ENCODE results near the gene UNC5A.
A peak's percentile ranks its signal among the peaks of the same experiment; 100 is the strongest.
"Not testable (repeated sequence)": the region's sequence is repeated elsewhere in the genome, so short reads cannot be mapped to it uniquely, and the experiment has no call there.

Gene UNC5A

DNA sequence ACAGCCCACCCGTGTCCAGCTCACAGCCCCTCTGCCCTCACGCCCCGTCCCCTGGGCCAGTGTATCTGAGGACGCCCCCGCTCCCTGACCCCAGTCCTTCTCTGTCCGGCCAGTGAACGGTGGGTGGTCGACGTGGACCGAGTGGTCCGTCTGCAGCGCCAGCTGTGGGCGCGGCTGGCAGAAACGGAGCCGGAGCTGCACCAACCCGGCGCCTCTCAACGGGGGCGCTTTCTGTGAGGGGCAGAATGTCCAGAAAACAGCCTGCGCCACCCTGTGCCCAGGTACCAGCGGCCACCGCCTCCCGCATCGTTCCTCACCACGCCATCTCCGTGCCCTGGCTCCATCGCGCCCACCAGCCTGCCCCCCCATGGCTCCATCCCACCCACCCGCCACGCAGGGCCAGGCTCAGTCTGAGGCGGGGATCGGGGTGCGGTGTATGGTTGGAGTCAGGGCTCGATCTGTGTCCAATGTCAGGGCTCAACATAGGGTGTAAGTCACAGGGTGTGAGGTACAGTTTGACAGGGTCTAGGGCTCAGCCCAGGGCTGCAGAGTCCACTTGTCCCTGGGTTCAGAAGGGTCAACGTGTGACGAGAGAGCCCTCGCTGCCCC is 59.2 kb downstream of the UNC5A start:
- H3K4me3 ChIP-seq (ENCODE audit: low read length), result no peak overlapping the region
- DNase-seq (ENCODE audit: low read depth), result no peak
- TF ChIP-seq, protein P1, sequence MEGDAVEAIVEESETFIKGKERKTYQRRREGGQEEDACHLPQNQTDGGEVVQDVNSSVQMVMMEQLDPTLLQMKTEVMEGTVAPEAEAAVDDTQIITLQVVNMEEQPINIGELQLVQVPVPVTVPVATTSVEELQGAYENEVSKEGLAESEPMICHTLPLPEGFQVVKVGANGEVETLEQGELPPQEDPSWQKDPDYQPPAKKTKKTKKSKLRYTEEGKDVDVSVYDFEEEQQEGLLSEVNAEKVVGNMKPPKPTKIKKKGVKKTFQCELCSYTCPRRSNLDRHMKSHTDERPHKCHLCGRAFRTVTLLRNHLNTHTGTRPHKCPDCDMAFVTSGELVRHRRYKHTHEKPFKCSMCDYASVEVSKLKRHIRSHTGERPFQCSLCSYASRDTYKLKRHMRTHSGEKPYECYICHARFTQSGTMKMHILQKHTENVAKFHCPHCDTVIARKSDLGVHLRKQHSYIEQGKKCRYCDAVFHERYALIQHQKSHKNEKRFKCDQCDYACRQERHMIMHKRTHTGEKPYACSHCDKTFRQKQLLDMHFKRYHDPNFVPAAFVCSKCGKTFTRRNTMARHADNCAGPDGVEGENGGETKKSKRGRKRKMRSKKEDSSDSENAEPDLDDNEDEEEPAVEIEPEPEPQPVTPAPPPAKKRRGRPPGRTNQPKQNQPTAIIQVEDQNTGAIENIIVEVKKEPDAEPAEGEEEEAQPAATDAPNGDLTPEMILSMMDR (conservative IDR thresholded peaks at IDR 0.05; ENCODE audit: low read depth, low read length), result no peak

DNA sequence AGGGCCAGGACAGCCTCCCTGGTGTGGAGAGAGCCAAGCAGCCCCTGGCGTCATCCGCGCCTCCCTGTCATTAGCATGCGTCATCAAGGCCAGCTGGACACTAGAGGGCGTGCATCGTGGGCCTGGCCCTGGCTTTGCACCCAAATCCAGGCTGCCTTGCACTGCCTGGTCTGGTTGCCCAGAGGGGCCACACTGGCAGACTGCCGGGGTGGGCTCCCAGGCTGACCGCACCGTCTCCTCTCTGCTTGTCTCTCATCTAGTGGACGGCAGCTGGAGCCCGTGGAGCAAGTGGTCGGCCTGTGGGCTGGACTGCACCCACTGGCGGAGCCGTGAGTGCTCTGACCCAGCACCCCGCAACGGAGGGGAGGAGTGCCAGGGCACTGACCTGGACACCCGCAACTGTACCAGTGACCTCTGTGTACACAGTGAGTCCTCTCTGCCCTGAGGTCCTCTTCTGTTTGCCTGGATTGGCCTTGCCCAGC is 59.8 kb downstream of the UNC5A start:
- no peak overlapping the region for H3K4me3 ChIP-seq (ENCODE audit: low read length)
- TF ChIP-seq, protein P1 (conservative IDR thresholded peaks at IDR 0.05; ENCODE audit: low read depth, low read length), result peak; percentile 55
- no peak for DNase-seq (ENCODE audit: low read depth)

DNA sequence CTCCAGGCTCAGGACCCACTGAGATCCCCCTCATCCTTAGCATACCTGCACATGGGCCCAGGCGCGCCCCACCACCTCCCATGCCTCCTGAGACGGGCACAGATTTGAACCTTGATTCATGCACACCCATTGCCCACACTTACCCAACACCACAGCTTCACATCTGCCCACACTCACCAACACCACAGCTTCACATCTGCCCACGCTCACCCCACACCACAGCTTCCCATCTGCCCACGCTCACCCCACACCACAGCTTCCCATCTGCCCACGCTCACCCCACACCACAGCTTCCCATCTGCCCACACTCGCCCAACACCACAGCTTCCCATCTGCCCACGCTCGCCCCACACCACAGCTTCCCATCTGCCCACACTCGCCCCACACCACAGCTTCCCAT is 60.3 kb downstream of the UNC5A start:
- not testable (repeated sequence) for H3K4me3 ChIP-seq (ENCODE audit: low read length); DNase-seq (ENCODE audit: low read depth)

DNA sequence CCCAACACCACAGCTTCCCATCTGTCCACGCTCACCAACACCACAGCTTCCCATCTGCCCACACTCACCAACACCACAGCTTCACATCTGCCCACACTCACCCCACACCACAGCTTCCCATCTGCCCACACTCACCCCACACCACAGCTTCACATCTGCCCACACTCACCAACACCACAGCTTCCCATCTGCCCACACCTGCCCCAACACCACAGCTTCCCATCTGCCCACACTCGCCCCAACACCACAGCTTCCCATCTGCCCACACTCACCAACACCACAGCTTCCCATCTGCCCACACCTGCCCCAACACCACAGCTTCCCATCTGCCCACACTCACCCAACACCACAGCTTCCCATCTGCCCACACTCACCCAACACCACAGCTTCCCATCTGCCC is 62.2 kb downstream of the UNC5A start:
- not testable (repeated sequence) for H3K4me3 ChIP-seq (ENCODE audit: low read length); DNase-seq (ENCODE audit: low read depth)

DNA sequence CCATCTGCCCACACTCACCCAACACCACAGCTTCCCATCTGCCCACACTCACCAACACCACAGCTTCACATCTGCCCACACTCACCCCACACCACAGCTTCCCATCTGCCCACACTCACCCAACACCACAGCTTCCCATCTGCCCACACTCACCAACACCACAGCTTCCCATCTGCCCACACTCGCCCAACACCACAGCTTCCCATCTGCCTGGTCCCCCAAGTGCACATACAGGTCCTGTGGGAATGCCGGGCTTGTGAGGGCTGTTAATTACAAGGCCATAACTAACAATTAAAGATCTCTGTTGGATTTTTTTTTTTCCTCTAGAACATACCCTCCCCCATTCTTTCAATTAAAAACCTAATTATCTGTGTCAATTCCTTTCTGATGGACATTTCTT is 62.7 kb downstream of the UNC5A start:
- H3K4me3 ChIP-seq (ENCODE audit: low read length); DNase-seq (ENCODE audit: low read depth): not testable (repeated sequence)

DNA sequence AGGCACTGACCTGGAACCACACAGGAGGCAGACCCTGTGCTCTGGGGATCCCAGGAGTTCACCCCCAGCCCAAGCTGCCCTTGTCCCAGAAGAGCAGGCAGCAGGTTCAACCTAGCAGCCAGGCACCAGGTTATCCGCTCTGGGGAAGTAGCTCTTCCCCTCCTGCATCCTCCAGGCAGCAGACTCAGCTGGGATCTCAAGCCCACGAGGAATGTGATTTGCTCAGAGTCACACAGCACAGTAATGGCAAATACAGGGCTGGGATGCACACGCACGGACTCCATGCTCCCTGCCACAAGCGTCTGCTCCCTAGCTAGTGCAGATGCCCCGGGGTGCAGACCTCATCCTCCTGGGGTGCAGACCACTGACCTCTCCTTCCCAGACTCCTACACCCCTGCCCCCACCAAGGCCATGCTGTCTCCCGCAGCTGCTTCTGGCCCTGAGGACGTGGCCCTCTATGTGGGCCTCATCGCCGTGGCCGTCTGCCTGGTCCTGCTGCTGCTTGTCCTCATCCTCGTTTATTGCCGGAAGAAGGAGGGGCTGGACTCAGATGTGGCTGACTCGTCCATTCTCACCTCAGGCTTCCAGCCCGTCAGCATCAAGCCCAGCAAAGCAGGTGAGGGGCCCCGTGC is 63.3 kb downstream of the UNC5A start:
- DNase-seq (ENCODE audit: low read depth), result no peak
- no peak overlapping the region for H3K4me3 ChIP-seq (ENCODE audit: low read length)
- TF ChIP-seq, protein P1 (conservative IDR thresholded peaks at IDR 0.05; ENCODE audit: low read depth, low read length), result no peak

DNA sequence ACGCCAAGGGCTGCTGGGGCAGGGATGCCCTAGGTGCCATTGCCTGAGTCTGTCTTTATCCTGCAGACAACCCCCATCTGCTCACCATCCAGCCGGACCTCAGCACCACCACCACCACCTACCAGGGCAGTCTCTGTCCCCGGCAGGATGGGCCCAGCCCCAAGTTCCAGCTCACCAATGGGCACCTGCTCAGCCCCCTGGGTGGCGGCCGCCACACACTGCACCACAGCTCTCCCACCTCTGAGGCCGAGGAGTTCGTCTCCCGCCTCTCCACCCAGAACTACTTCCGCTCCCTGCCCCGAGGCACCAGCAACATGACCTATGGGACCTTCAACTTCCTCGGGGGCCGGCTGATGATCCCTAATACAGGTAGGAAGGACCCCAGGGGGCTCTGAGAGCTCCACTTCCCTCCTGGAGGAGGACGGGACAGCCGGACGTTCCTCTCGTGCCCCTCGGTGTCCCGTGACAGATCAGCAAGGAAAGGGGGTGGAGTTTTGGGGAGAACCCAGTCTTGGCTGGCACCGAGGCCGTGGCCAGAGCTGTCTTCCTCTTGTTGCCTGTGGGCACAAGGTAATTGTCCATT is 63.9 kb downstream of the UNC5A start:
- TF ChIP-seq, protein P1 (conservative IDR thresholded peaks at IDR 0.05; ENCODE audit: low read depth, low read length), result no peak
- H3K4me3 ChIP-seq (ENCODE audit: low read length), result no peak overlapping the region
- no peak for DNase-seq (ENCODE audit: low read depth)

DNA sequence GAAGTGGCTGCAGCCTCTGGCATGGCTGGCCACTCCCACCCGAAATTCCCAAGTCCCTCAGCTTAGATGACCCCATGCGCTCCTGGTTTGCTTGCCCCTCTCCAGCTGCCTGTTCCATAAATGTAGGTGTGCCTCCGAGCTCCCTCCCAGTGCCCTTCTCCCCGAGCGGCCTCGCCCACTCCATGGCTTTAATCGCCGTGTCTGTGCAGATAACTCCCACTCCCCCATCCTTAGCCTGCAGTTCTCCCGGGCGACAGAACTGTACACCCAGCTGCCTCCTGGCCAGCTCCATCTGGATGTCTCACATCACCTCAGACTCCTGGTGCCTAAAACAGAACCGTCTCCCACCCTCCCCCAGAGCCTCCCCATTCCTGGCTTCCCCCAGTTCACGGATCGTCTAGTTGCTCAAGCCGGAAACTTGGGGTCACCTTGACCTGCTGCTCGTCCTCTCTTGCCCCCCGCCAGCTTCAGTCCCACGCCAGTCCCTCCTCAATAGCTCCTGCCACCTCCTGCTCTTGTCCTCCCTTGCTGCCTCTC is 64.7 kb downstream of the UNC5A start:
- TF ChIP-seq, protein P1 (conservative IDR thresholded peaks at IDR 0.05; ENCODE audit: low read depth, low read length), result no peak
- H3K4me3 ChIP-seq (ENCODE audit: low read length), result no peak overlapping the region
- DNase-seq (ENCODE audit: low read depth), result no peak
